HepG2 (cell line): ENCODE results near the gene CNOT10. TPM values are rescaled to one million over a fixed set of nuclear protein-coding genes. Genes with fewer than 3 reads are reported as not detected.

ENCODE experiments used
- BCL6 ChIP-seq: IDR thresholded peaks from 2 replicates; pipeline ENCODE4 v1.6.1; 2016; ENCODE audit warnings: missing genetic modification reagents, missing compliant biosample characterization
- CCDC6 ChIP-seq: sonication (generic); formaldehyde crosslinking; IDR thresholded peaks from 2 replicates; pipeline ENCODE4 v1.8.1; 2022; ENCODE audit warnings: mild to moderate bottlenecking, missing genetic modification reagents, moderate library complexity
- CREB1 ChIP-seq, 2 experiments: fragments of 450-650 bp in 1 of 2; IDR thresholded peaks; 2 replicates each; pipeline ENCODE4 v1.6.1; 2016 to 2017; ENCODE audit warnings: control low read depth in 1 of 2, mild to moderate bottlenecking in 1 of 2, missing compliant biosample characterization in 1 of 2, missing genetic modification characterization in 1 of 2
- FOXK1 ChIP-seq: sonication (generic); formaldehyde crosslinking; IDR thresholded peaks from 2 replicates; pipeline ENCODE4 v1.4.0; 2020; ENCODE audit warnings: low read depth, missing genetic modification reagents, borderline replicate concordance
- GATAD1 ChIP-seq: IDR thresholded peaks from 2 replicates; pipeline ENCODE4 v1.6.1; 2016; ENCODE audit warnings: missing genetic modification reagents, missing compliant biosample characterization
- HNF4G ChIP-seq, 2 experiments: sonication (generic) in 1 of 2; formaldehyde crosslinking in 1 of 2; IDR thresholded peaks; 2 replicates each; pipeline versions ENCODE4 v1.4.0 to v1.6.1; 2011 to 2020; ENCODE audit warnings: borderline replicate concordance in 2 of 2, low read depth in 2 of 2, mild to moderate bottlenecking in 2 of 2, low read length in 1 of 2, missing genetic modification reagents in 1 of 2, moderate library complexity in 1 of 2
- HOXD1 ChIP-seq: sonication (generic); formaldehyde crosslinking; IDR thresholded peaks from 2 replicates; pipeline ENCODE4 v1.5.0; 2020; ENCODE audit warnings: missing genetic modification reagents
- JUNB ChIP-seq: sonication (generic); formaldehyde crosslinking; IDR thresholded peaks from 2 replicates; pipeline ENCODE4 v1.8.0; 2022; ENCODE audit warnings: missing genetic modification reagents, mild to moderate bottlenecking, borderline replicate concordance
- KDM5B ChIP-seq: sonication (generic); formaldehyde crosslinking; IDR thresholded peaks from 2 replicates; pipeline ENCODE4 v1.4.0; 2020; ENCODE audit warnings: missing genetic modification reagents, mild to moderate bottlenecking, borderline replicate concordance
- KMT2B ChIP-seq: IDR thresholded peaks from 2 replicates; pipeline ENCODE4 v1.6.1; 2016; ENCODE audit warnings: missing genetic modification reagents, missing compliant biosample characterization
- MEF2D ChIP-seq: sonication (generic); formaldehyde crosslinking; IDR thresholded peaks from 2 replicates; pipeline ENCODE4 v1.5.1; 2020; ENCODE audit warnings: mild to moderate bottlenecking, missing genetic modification reagents
- MIER2 ChIP-seq: IDR thresholded peaks from 2 replicates; pipeline ENCODE4 v1.6.1; 2016; ENCODE audit warnings: missing biosample characterization, missing genetic modification reagents
- MTA1 ChIP-seq: sonication (generic); formaldehyde crosslinking; IDR thresholded peaks from 2 replicates; pipeline ENCODE4 v1.4.0; 2020; ENCODE audit warnings: missing genetic modification reagents, mild to moderate bottlenecking, borderline replicate concordance
- PPARG ChIP-seq: conservative IDR thresholded peaks from 2 replicates; pipeline ENCODE4 v1.6.1; 2016; ENCODE audit warnings: missing biosample characterization, missing genetic modification reagents
- RARG ChIP-seq: sonication (generic); formaldehyde crosslinking; IDR thresholded peaks from 2 replicates; pipeline ENCODE4 v1.4.0; 2020; ENCODE audit warnings: low read depth, mild to moderate bottlenecking, missing genetic modification reagents
- RXRB ChIP-seq: IDR thresholded peaks from 2 replicates; pipeline ENCODE4 v1.6.1; 2016; ENCODE audit warnings: borderline replicate concordance, missing genetic modification reagents, missing compliant biosample characterization
- SALL2 ChIP-seq: sonication (generic); formaldehyde crosslinking; IDR thresholded peaks from 2 replicates; pipeline ENCODE4 v1.8.1; 2023; ENCODE audit warnings: mild to moderate bottlenecking, missing genetic modification reagents, inconsistent platforms
- SP4 ChIP-seq: sonication (generic); formaldehyde crosslinking; IDR thresholded peaks from 2 replicates; pipeline ENCODE4 v1.8.1; 2023; ENCODE audit warnings: mild to moderate bottlenecking, missing genetic modification reagents
- THAP8 ChIP-seq: sonication (generic); formaldehyde crosslinking; IDR thresholded peaks from 2 replicates; pipeline ENCODE4 v1.5.1; 2020; ENCODE audit warnings: missing genetic modification reagents, mild to moderate bottlenecking, borderline replicate concordance
- ZBTB20 ChIP-seq: sonication (generic); formaldehyde crosslinking; IDR thresholded peaks from 2 replicates; pipeline ENCODE4 v1.8.1; 2023; ENCODE audit warnings: missing genetic modification reagents, low read depth, mild to moderate bottlenecking, borderline replicate concordance
- ZFP1 ChIP-seq: IDR thresholded peaks from 2 replicates; pipeline ENCODE4 v1.6.1; 2016
- ZFP41 ChIP-seq: sonication (generic); formaldehyde crosslinking; IDR thresholded peaks from 2 replicates; pipeline ENCODE4 v1.4.0; 2020; ENCODE audit warnings: mild to moderate bottlenecking, missing genetic modification reagents, borderline replicate concordance
- ZNF574 ChIP-seq: sonication (generic); formaldehyde crosslinking; IDR thresholded peaks from 2 replicates; pipeline ENCODE4 v1.4.0; 2020; ENCODE audit warnings: missing genetic modification reagents
- ZNF703 ChIP-seq: sonication (generic); formaldehyde crosslinking; IDR thresholded peaks from 2 replicates; pipeline ENCODE4 v1.5.1; 2020; ENCODE audit warnings: missing genetic modification reagents, mild to moderate bottlenecking, moderate library complexity, borderline replicate concordance
- ZNF724P ChIP-seq: sonication (generic); formaldehyde crosslinking; IDR thresholded peaks from 2 replicates; pipeline ENCODE4 v1.8.0; 2022; ENCODE audit warnings: missing genetic modification reagents, borderline replicate concordance
- ZNF746 ChIP-seq: sonication (generic); formaldehyde crosslinking; IDR thresholded peaks from 2 replicates; pipeline ENCODE4 v1.8.0; 2022; ENCODE audit warnings: mild to moderate bottlenecking, missing genetic modification reagents
- polyA plus RNA-seq, 8 experiments: library from polyadenylated mRNA; depleted of rRNA in 3 of 8; stranded (reverse) in 7 of 8; unstranded in 1 of 8; fragments of >200 nt; fragmentation: Illumina TruSeq in 4 of 8; extraction: Trizol in 4 of 8; gene quantifications; 2 replicates each; pipeline versions ENCODE4 v1.2.1 to v1.2.3, GENCODE V29; 2011 to 2016; ENCODE audit warnings: low read depth in 4 of 8, missing spikeins in 1 of 8, mixed read lengths in 1 of 8; ENCODE audit not compliant: insufficient read depth in 1 of 8
- total RNA-seq, 5 experiments: library from RNA; depleted of rRNA; stranded (reverse); fragments of >200 nt; fragmentation: Illumina TruSeq; extraction: Trizol; gene quantifications; 2 replicates each; pipeline ENCODE4 v1.2.3, GENCODE V29; 2016; ENCODE audit warnings: low read depth in 1 of 5

Gene CNOT10
- total and polyA plus RNA-seq, 2 of the 13 experiments (the other 11 are each of a cell fraction or from before 2014, with no cell fraction given), result 21.2 to 34.1 TPM

- peak; percentile 39; the same call in 1 of the 2 replicates for TF ChIP-seq MEF2D
- 0 out of 2 replicates have a peak, but pooled peaks have one; percentile 7 for TF ChIP-seq MIER2
- TF ChIP-seq PPARG (CRISPR knock-in tag), result peak; percentile 66; the same call in 1 of the 2 replicates
- TF ChIP-seq ZNF724P, result 0 out of 2 replicates have a peak, but pooled peaks have one; percentile 21
- TF ChIP-seq ZFP41 (CRISPR knock-in tag), result no peak
- no peak for TF ChIP-seq RARG (CRISPR knock-in tag)
- peak; percentile 83 for TF ChIP-seq BCL6
- TF ChIP-seq KDM5B (CRISPR knock-in tag), result peak; percentile 33; the same call in 1 of the 2 replicates
- TF ChIP-seq SALL2 (CRISPR knock-in tag), result peak; percentile 30; the same call in 1 of the 2 replicates
- 0 out of 2 replicates have a peak, but pooled peaks have one; percentile 45 for TF ChIP-seq ZNF574 (CRISPR knock-in tag)
- TF ChIP-seq MTA1, result peak; percentile 73; the same call in 1 of the 2 replicates
- 0 out of 2 replicates have a peak, but pooled peaks have one; percentile 20 for TF ChIP-seq KMT2B (CRISPR knock-in tag)
- peak; percentile 40; the same call in 1 of the 2 replicates for TF ChIP-seq JUNB (CRISPR knock-in tag)
- TF ChIP-seq ZFP1, result 0 out of 2 replicates have a peak, but pooled peaks have one; percentile 15
- peak; percentile 19; the same call in 1 of the 2 replicates for TF ChIP-seq FOXK1 (CRISPR knock-in tag)
- peak; percentile 72 for TF ChIP-seq RXRB (CRISPR knock-in tag)
- peak; percentile 65; the same call in 1 of the 2 replicates for TF ChIP-seq SP4
- peak; percentile 77 for TF ChIP-seq CCDC6 (CRISPR knock-in tag)
- TF ChIP-seq HOXD1, result no peak
- TF ChIP-seq ZBTB20 (CRISPR knock-in tag), result peak; percentile 47; the same call in 1 of the 2 replicates
- peak; percentile 74; the same call in 1 of the 2 replicates for TF ChIP-seq HNF4G (IDR thresholded peaks at IDR 0.05; ENCODE audit: borderline replicate concordance, low read depth, low read length)
- peak; percentile 69; the same call in 1 of the 2 replicates for TF ChIP-seq HNF4G (CRISPR knock-in tag; IDR thresholded peaks at IDR 0.05; ENCODE audit: borderline replicate concordance, low read depth)
- no peak for TF ChIP-seq CREB1 (IDR thresholded peaks at IDR 0.05)
- peak; percentile 68; the same call in 1 of the 2 replicates for TF ChIP-seq CREB1 (CRISPR knock-in tag; IDR thresholded peaks at IDR 0.05)
- peak; percentile 73 for TF ChIP-seq ZNF746 (CRISPR knock-in tag)
- TF ChIP-seq ZNF703 (CRISPR knock-in tag), result no peak
- TF ChIP-seq THAP8 (CRISPR knock-in tag), result 0 out of 2 replicates have a peak, but pooled peaks have one; percentile 33
- TF ChIP-seq GATAD1 (CRISPR knock-in tag), result peak; percentile 22; the same call in 1 of the 2 replicates
Observed at GRCh38 chr3:32794487-32795308, 109.7 kb downstream of the CNOT10 start (continued).
